ENCODE results near the gene APC2.

The APC2 gene

DNA sequence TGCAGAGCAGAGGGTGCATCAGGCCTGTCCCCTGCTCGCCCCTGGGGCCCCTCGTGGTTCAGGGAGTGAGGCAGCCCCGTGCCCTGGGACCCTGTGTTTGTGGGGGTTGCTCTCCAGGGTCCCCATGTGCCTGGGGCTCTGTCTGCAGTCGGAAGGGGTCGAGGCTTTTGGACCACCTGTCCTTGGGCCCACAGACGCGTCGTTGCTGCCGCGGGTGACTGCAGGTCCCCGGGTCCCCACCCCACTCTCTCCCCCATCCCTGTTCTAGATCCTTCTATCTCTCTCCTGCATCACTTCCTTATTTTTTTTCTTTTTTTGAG is 38.3 kb downstream of the APC2 start:
- H3K4me3 ChIP-seq (ENCODE audit: low read length), result no peak overlapping the region
- DNase-seq (ENCODE audit: low read depth), result no peak
- TF ChIP-seq, protein P1, sequence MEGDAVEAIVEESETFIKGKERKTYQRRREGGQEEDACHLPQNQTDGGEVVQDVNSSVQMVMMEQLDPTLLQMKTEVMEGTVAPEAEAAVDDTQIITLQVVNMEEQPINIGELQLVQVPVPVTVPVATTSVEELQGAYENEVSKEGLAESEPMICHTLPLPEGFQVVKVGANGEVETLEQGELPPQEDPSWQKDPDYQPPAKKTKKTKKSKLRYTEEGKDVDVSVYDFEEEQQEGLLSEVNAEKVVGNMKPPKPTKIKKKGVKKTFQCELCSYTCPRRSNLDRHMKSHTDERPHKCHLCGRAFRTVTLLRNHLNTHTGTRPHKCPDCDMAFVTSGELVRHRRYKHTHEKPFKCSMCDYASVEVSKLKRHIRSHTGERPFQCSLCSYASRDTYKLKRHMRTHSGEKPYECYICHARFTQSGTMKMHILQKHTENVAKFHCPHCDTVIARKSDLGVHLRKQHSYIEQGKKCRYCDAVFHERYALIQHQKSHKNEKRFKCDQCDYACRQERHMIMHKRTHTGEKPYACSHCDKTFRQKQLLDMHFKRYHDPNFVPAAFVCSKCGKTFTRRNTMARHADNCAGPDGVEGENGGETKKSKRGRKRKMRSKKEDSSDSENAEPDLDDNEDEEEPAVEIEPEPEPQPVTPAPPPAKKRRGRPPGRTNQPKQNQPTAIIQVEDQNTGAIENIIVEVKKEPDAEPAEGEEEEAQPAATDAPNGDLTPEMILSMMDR (conservative IDR thresholded peaks at IDR 0.05; ENCODE audit: low read length), result no peak

DNA sequence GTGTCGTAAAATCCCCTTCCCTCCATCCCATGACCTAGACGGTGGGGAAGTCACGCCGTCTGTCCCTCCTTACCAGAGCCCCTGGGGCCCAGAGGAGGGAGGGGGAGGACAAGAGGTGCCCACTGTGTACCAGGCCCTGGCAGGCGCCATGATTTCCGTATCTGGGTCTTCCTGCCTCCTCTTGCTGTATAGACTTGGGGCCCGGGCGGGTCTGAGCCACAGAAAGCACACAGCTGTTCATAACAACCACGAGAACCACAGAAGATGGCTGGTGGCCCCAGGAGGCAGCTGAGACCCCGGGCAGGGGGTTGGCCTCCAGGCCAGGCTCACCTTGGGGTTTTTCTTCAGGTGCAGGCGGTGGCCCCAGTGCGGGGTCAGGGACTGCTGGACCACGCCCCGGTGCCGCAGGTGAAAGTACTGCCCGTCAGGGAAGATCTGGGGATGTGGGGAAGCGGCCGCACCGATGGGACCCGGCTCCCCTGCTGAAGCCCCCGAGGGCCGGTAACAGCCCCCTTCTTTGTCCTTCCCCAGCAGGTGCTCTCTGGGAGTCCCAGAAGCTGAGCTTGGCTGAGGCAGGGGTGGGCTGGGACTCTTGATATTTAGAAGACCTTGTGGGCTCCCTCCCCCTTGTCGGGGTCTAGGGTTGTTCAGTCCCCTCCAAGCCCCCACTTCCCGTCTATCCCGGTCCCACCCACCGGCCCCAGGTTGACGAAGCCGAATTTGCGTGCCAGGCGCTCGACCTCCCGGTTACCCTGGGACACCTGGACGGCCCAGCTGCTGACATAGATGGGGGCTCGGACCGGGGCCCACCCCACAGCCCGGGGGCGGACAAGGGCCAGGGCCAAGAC is 39.8 kb downstream of the APC2 start:
- peak overlapping the region; percentile 74 for H3K4me3 ChIP-seq (ENCODE audit: low read length)
- DNase-seq (ENCODE audit: low read depth), result no peak
- TF ChIP-seq, protein P1 (conservative IDR thresholded peaks at IDR 0.05; ENCODE audit: low read length), result no peak

DNA sequence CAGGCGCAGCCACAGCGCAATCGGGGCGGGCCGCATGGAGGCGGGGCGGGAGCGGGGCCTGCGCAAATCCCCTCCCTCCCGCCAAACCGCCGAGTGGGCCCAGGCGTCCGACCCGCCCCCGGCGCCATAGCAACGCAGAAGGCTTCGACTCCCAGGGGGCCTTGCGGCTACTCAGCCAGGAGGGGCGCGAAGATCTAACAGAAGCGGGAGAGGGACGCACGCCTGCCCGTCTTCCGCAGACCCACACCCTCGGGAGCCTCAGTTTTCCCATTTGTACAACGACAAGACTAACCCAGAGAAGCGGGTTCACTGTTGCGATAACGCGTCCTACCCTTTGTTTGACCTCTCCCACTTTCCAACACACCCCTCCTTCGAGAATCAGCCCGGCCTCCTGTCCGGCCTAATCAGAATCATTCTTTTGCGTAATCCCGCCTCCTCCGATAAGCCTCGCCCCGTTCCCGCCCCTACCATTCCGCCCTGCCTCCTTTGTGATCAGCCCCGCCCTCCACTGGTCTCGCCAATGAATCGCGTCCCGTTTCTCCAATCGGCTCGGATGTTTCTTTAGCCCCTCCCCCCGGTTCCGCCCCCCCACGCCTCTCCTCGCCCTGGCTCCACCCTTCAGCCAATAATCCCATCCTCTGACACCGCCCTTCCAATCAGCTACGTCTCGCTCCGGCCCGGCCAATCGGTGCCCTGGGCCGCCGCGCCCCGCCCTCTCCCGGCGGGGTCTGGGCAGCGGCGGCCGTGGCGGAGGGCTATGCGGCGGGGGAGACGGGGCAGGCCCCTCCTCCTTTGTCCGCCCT is 40.6 kb downstream of the APC2 start, which contains the start of gene PCSK4:
Gene PCSK4 (minus strand): TSS at position 40 of the 803 bp plus-strand sequence. CDS start 4 bp downstream, at position 36.
- TF ChIP-seq, protein P1 (conservative IDR thresholded peaks at IDR 0.05; ENCODE audit: low read length), result no peak
- peak; percentile 98 for DNase-seq (ENCODE audit: low read depth)
- peak within 1 kb of the TSS; percentile 74 for H3K4me3 ChIP-seq (ENCODE audit: low read length)

DNA sequence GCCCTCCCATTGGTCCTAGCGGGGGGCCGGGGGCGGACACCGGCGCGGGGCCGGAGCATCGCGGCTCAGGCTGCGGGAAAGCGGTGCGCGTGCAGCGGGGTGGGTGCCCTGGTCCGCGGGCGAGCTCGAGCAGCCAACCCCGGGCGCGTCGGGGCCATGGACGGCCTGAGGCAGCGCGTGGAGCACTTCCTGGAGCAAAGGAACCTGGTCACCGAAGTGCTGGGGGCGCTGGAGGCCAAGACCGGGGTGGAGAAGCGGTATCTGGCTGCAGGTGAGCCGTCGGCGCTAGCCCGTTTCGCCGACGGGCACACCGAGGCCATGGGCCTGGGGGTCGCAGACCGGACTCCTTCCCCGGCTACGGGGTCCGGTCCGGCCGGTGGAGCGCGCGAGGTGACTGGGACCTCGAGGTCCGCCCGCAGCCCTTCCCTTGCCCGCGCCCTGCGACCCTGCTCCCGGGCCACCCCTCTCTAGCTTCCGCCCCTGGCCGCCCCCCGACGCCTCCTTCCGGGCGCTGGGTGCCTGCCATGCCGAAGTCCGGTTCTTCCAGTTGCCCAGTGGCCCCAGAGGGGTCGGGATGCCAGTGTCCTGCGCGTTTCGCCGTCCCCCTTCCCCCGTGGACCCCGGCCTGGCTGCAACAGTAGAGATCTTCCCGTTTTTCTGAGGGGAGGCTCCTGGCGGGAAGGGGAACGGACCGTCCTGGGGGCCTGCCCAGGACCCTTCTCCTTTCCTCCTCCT is 41.4 kb downstream of the APC2 start, which contains the start of gene REEP6:
Gene REEP6 (plus strand): TSS at position 68 of the 735 bp plus-strand sequence. CDS start 89 bp downstream, at position 157.
- TF ChIP-seq, protein P1 (conservative IDR thresholded peaks at IDR 0.05; ENCODE audit: low read length), result no peak
- DNase-seq (ENCODE audit: low read depth), result no peak
- peak within 1 kb of the TSS; percentile 74 for H3K4me3 ChIP-seq (ENCODE audit: low read length)

DNA sequence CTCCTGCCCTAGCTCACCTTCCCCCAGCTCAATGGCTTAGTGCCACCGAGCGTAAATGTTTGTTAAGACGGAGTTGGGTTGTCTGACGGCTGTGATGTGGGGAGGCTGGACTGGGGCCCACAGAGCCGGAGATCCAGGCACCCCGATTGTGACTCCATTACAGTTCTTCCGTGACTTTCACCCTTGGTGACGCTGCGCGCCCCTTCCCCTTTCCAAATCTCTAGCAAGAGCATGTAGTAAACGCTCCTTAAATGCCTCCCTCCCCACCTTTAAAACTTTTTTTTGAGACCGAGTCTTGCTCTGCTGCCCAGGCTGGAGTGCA is 41.9 kb downstream of the APC2 start:
- no peak overlapping the region for H3K4me3 ChIP-seq (ENCODE audit: low read length)
- DNase-seq (ENCODE audit: low read depth), result no peak
- TF ChIP-seq, protein P1 (conservative IDR thresholded peaks at IDR 0.05; ENCODE audit: low read length), result no peak

DNA sequence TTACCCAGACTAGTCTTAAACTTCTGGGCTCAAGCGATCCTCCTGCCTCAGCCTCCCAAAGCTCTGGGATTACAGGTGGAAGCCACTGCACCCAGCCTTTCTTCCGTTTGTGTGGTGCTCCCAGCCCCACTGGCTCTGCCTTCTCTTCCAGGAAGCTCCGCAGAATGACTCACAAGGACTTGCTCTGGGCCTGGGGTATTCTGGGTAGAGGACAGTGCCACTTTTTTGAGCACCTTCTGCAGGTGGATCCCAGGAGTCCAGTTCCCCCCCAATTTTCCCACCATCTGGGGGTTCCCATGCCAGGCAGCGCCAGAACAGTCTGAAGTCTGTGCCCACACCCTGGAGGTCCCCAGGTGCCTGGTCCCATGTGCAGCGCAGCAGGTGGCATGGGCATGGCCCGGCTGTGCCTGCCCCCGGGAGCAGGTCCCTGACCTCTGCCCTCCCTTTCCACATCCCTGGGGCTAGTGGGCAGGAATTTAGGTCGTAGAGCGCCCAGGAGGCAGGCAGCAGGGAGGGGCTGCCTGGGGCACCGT is 42.6 kb downstream of the APC2 start:
- no peak overlapping the region for H3K4me3 ChIP-seq (ENCODE audit: low read length)
- no peak for DNase-seq (ENCODE audit: low read depth)
- TF ChIP-seq, protein P1 (conservative IDR thresholded peaks at IDR 0.05; ENCODE audit: low read length), result no peak

All from AG10803 (cell line).